CD14-positive monocyte (primary cell): ENCODE data around the gene PLA2G4A. TPM values are rescaled to one million over a fixed set of nuclear protein-coding genes. Genes with fewer than 3 reads are reported as not detected.

ENCODE experiments used
- DNase-seq, 3 donors: peaks; one replicate each; pipeline ENCODE4 v3.0.0-alpha.2; 2011 to 2022
- H2AFZ ChIP-seq: 2 replicates; pipeline ENCODE4 v1.6.0; 2012; ENCODE audit warnings: mild to moderate bottlenecking, low read depth, low read length, inconsistent platforms; ENCODE audit not compliant: insufficient read depth, poor library complexity, severe bottlenecking
- H3K27ac ChIP-seq, 2 donors: 1 replicate in 1 of 2; 2 replicates in 1 of 2; pipeline ENCODE4 v1.5.1; 2012 to 2013; ENCODE audit warnings: low read length in 2 of 2, control low read depth in 1 of 2, inconsistent platforms in 1 of 2, low read depth in 1 of 2, mild to moderate bottlenecking in 1 of 2
- H3K27me3 ChIP-seq, 2 donors: one replicate each; pipeline versions ENCODE4 v1.6.0 to v1.6.1; 2011 to 2013; ENCODE audit warnings: low read length in 2 of 2; ENCODE audit not compliant: control insufficient read depth in 2 of 2, insufficient read depth in 2 of 2
- H3K36me3 ChIP-seq, 2 donors: replicated peaks in 1 of 2; 1 replicate in 1 of 2; 2 replicates in 1 of 2; pipeline versions ENCODE4 v1.5.1 to v1.6.1; 2012 to 2013; ENCODE audit warnings: low read length in 2 of 2, control low read depth in 1 of 2, inconsistent platforms in 1 of 2, mild to moderate bottlenecking in 1 of 2; ENCODE audit not compliant: insufficient read depth in 2 of 2, control insufficient read depth in 1 of 2
- H3K4me1 ChIP-seq, 2 donors: 1 replicate in 1 of 2; 2 replicates in 1 of 2; pipeline versions ENCODE4 v1.5.1 to v1.6.1; 2012 to 2013; ENCODE audit warnings: low read length in 2 of 2, control low read depth in 1 of 2, inconsistent platforms in 1 of 2, mild to moderate bottlenecking in 1 of 2, moderate library complexity in 1 of 2; ENCODE audit not compliant: insufficient read depth in 2 of 2, control insufficient read depth in 1 of 2
- H3K4me2 ChIP-seq: replicated peaks from 2 replicates; pipeline ENCODE3; 2012; ENCODE audit warnings: low read length, moderate library complexity, mild to moderate bottlenecking; ENCODE audit not compliant: poor library complexity, severe bottlenecking; ENCODE audit errors: extremely low read depth
- H3K4me3 ChIP-seq, 3 experiments: fragments of 200-600 bp in 1 of 3; sonication (generic) in 1 of 3; replicated peaks in 1 of 3; 1 replicate in 2 of 3; 2 replicates in 1 of 3; pipeline ENCODE4 v1.5.1; 2011 to 2013; ENCODE audit warnings: low read length in 3 of 3, mild to moderate bottlenecking in 3 of 3, control low read depth in 2 of 3, low read depth in 2 of 3, inconsistent platforms in 1 of 3, moderate library complexity in 1 of 3
- H3K79me2 ChIP-seq: 2 replicates; pipeline ENCODE4 v1.6.0; 2012; ENCODE audit warnings: mild to moderate bottlenecking, control low read depth, inconsistent platforms, low read length, moderate library complexity; ENCODE audit not compliant: insufficient read depth
- H3K9ac ChIP-seq: 2 replicates; pipeline ENCODE4 v1.6.0; 2017; ENCODE audit warnings: low read length, mild to moderate bottlenecking; ENCODE audit not compliant: insufficient read depth, poor library complexity, severe bottlenecking
- H3K9me3 ChIP-seq, 2 donors: replicated peaks in 1 of 2; 1 replicate in 1 of 2; 2 replicates in 1 of 2; pipeline versions ENCODE4 v1.5.1 to v1.6.1; 2012 to 2013; ENCODE audit warnings: low read length in 2 of 2, control low read depth in 1 of 2; ENCODE audit not compliant: control insufficient read depth in 1 of 2, insufficient read depth in 1 of 2
- H4K20me1 ChIP-seq: 2 replicates; pipeline ENCODE4 v1.6.0; 2012; ENCODE audit warnings: mild to moderate bottlenecking, low read length, control low read depth, moderate library complexity; ENCODE audit not compliant: insufficient read depth
- H3K27ac Mint-ChIP-seq, 7 donors: one replicate each; pipeline ENCODE4 v1.8.0; 2020; ENCODE audit warnings: mild to moderate bottlenecking in 7 of 7, mixed read lengths in 7 of 7, moderate library complexity in 6 of 7, inconsistent platforms in 2 of 7
- H3K27me3 Mint-ChIP-seq, 3 donors: one replicate each; pipeline ENCODE4 v1.8.0; 2021 to 2022; ENCODE audit warnings: low read depth in 3 of 3, mild to moderate bottlenecking in 3 of 3, mixed read lengths in 3 of 3, moderate library complexity in 3 of 3, inconsistent platforms in 1 of 3
- H3K36me3 Mint-ChIP-seq, 2 donors: one replicate each; pipeline ENCODE4 v1.8.0; 2020; ENCODE audit warnings: mixed read lengths in 2 of 2, inconsistent platforms in 1 of 2, mild to moderate bottlenecking in 1 of 2
- H3K4me1 Mint-ChIP-seq: one replicate; pipeline ENCODE4 v1.8.0; 2020; ENCODE audit warnings: mild to moderate bottlenecking, mixed read lengths
- H3K4me3 Mint-ChIP-seq, 2 donors: one replicate each; pipeline ENCODE4 v1.8.0; 2020; ENCODE audit warnings: mild to moderate bottlenecking in 2 of 2, mixed read lengths in 2 of 2, moderate library complexity in 1 of 2
- H3K9me3 Mint-ChIP-seq, 7 donors: one replicate each; pipeline ENCODE4 v1.8.0; 2020 to 2022; ENCODE audit warnings: mixed read lengths in 7 of 7, mild to moderate bottlenecking in 6 of 7, moderate library complexity in 6 of 7, inconsistent platforms in 2 of 7
- WGBS: methylation state at CpG from one replicate; pipeline ENCODE4 v1.1.5; 2013; ENCODE audit warnings: missing lambda C conversion rate; ENCODE audit not compliant: insufficient coverage; 5-methylcytosine and 5-hydroxymethylcytosine counted together
- intact Hi-C, 2 donors: fragments of 100-400 bp; cut with micrococcal nuclease; formaldehyde crosslinking; loops; one replicate each; pipeline versions ENCODE4 v1.15.0 to v1.15.1; 2023
- polyA plus RNA-seq, 3 donors: library from polyadenylated mRNA; depleted of rRNA in 1 of 3; unstranded in 2 of 3; stranded (reverse) in 1 of 3; fragments of 300-500 nt in 2 of 3; fragments of >200 nt in 1 of 3; fragmentation: Illumina TruSeq in 2 of 3; gene quantifications; 1 replicate in 2 of 3; 2 replicates in 1 of 3; pipeline ENCODE4 v1.2.3, GENCODE V29; 2012 to 2021
- TF ChIP-seq, protein P1 (sequence below): fragments of 200-600 bp; IDR thresholded peaks from one replicate; pipeline ENCODE4 v1.8.0; 2022; ENCODE audit warnings: antibody characterized with exemption, mild to moderate bottlenecking

The PLA2G4A gene
- polyA plus RNA-seq, 3 donors, result 1.4 to 4.5 (median 4.1) TPM

DNA sequence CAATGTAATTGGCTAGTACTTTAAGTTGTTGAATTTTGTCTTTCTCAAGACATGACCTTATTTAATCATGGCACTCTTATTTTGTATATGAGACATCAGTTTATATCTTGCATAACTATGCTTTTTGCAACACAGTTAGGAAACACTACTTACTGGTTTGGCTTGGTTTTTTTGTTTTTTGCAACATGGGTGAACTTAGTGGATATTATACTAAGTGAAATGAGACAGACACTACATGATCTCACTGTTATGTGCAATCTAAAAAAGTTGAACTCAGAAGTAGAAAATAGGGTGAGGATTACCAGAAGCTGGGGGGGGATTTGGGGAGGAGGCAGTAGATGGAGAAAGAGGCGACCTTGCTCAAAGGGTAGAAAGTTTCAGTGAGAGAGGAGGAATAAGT is 132.1 kb downstream of the PLA2G4A start:
- H3K4me1 ChIP-seq, result peaks cover 8 to 9% of the 10 kb centered on the region in 2 donors
- Mint-ChIP-seq H3K9me3 (peaks cover 0 to under 1% (median 0%) of the 10 kb centered on the region in 7 donors), H3K4me1 (peaks cover 11% of the 10 kb centered on the region), H3K27ac (peak overlapping the region; percentile 0 to 88 (median 54)), H3K4me3 (no peak overlapping the region), H3K36me3 (peaks cover 18 to 38% of the 10 kb centered on the region in 2 donors), H3K27me3 (no peaks in the 10 kb centered on the region)
- no CpG with 5 or more reads among the region's 1 CpG for WGBS
- TF ChIP-seq, protein P1, sequence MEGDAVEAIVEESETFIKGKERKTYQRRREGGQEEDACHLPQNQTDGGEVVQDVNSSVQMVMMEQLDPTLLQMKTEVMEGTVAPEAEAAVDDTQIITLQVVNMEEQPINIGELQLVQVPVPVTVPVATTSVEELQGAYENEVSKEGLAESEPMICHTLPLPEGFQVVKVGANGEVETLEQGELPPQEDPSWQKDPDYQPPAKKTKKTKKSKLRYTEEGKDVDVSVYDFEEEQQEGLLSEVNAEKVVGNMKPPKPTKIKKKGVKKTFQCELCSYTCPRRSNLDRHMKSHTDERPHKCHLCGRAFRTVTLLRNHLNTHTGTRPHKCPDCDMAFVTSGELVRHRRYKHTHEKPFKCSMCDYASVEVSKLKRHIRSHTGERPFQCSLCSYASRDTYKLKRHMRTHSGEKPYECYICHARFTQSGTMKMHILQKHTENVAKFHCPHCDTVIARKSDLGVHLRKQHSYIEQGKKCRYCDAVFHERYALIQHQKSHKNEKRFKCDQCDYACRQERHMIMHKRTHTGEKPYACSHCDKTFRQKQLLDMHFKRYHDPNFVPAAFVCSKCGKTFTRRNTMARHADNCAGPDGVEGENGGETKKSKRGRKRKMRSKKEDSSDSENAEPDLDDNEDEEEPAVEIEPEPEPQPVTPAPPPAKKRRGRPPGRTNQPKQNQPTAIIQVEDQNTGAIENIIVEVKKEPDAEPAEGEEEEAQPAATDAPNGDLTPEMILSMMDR, result no peak
- no peaks in the 10 kb centered on the region for H3K27me3 ChIP-seq
- H3K9ac ChIP-seq, result no peak overlapping the region
- H3K79me2 ChIP-seq, result no peaks in the 10 kb centered on the region
- peak overlapping the region in 1 of 2 donors; percentile 62 for H3K27ac ChIP-seq
- H3K9me3 ChIP-seq, result no peaks in the 10 kb centered on the region
- H3K36me3 ChIP-seq, result peaks cover 44 to 49% of the 10 kb centered on the region in 2 donors
- intact Hi-C loops, result no loop called here
- H2AFZ ChIP-seq, result no peak overlapping the region
- DNase-seq, result peak in 2 of 3 donors; percentile 59 to 62
- H3K4me2 ChIP-seq, result no peak overlapping the region
- H3K4me3 ChIP-seq, result no peak overlapping the region
- H4K20me1 ChIP-seq, result no peaks in the 10 kb centered on the region

DNA sequence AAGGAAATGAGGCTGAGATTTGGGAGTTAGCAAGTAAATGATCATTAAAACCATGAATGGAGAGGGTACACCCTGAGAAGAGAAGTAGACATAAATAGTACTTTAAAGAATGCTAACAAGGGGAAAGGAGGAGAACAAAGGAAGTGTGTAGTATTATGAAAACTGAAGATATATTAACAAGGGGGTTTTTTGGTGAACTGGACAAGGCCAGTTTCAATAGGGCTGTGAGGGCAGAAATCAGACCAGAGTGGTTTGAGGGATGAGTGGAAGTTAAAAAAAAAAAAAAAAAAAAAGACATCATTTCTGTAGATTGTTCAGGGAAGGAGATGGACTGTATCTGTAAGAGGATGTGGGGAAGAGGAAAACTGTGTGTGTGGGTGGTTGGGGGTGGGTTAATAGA is 137.1 kb downstream of the PLA2G4A start:
- no peaks in the 10 kb centered on the region for H3K9me3 ChIP-seq
- peaks cover 28 to 53% of the 10 kb centered on the region in 2 donors for H3K36me3 ChIP-seq
- Mint-ChIP-seq H3K27me3 (no peaks in the 10 kb centered on the region), H3K36me3 (peaks cover 3 to 26% of the 10 kb centered on the region in 2 donors), H3K4me1 (peaks cover 3% of the 10 kb centered on the region), H3K27ac (no peak overlapping the region), H3K9me3 (peaks cover 0 to 2% (median 0%) of the 10 kb centered on the region in 7 donors), H3K4me3 (no peak overlapping the region)
- intact Hi-C loops, result no loop called here
- H3K79me2 ChIP-seq, result no peaks in the 10 kb centered on the region
- TF ChIP-seq, protein P1, result no peak
- H3K27me3 ChIP-seq, result no peaks in the 10 kb centered on the region
- peaks cover 3% of the 10 kb centered on the region in 2 donors for H3K4me1 ChIP-seq
- H2AFZ ChIP-seq, result no peak overlapping the region
- H4K20me1 ChIP-seq, result no peaks in the 10 kb centered on the region
- no peak overlapping the region for H3K9ac ChIP-seq
- no peak overlapping the region for H3K27ac ChIP-seq
- H3K4me3 ChIP-seq, result no peak overlapping the region
- H3K4me2 ChIP-seq, result no peak overlapping the region
- no peak for DNase-seq
